Mesothelial cell of epicardium (in vitro differentiated cells): ENCODE measurements around the gene NPC1L1. TPM values are rescaled to one million over a fixed set of nuclear protein-coding genes. Genes with fewer than 3 reads are reported as not detected.

ENCODE experiments used
- DNase-seq, 2 experiments: peaks; one replicate each; pipeline ENCODE4 v3.0.0; 2021; ENCODE audit warnings: low spot score in 2 of 2; ENCODE audit not compliant: unreplicated experiment in 2 of 2
- H3K27ac Mint-ChIP-seq: 2 replicates; pipeline ENCODE4 v1.8.0; 2021; ENCODE audit warnings: mixed read lengths
- H3K27me3 Mint-ChIP-seq: 2 replicates; pipeline ENCODE4 v1.8.0; 2021; ENCODE audit warnings: low read depth, mixed read lengths
- H3K36me3 Mint-ChIP-seq: 2 replicates; pipeline ENCODE4 v1.8.0; 2021; ENCODE audit warnings: mixed read lengths
- H3K4me1 Mint-ChIP-seq: 2 replicates; pipeline ENCODE4 v1.8.0; 2021; ENCODE audit warnings: mixed read lengths
- H3K4me3 Mint-ChIP-seq: 2 replicates; pipeline ENCODE4 v1.8.0; 2021; ENCODE audit warnings: mild to moderate bottlenecking, moderate library complexity, mixed read lengths
- H3K9me3 Mint-ChIP-seq: 2 replicates; pipeline ENCODE4 v1.8.0; 2021; ENCODE audit warnings: mixed read lengths
- CTCF ChIP-seq: fragments of 200-600 bp; sonication (generic); IDR thresholded peaks from one replicate; pipeline ENCODE4 v1.5.0; 2021; ENCODE audit warnings: antibody characterized with exemption; ENCODE audit not compliant: unreplicated experiment
- total RNA-seq: library from RNA; stranded (reverse); gene quantifications from 3 replicates; pipeline ENCODE4 v1.2.1, GENCODE V29; 2021

Gene NPC1L1
- total RNA-seq, 1 donor from 2014 or later: 0.07 TPM

DNA sequence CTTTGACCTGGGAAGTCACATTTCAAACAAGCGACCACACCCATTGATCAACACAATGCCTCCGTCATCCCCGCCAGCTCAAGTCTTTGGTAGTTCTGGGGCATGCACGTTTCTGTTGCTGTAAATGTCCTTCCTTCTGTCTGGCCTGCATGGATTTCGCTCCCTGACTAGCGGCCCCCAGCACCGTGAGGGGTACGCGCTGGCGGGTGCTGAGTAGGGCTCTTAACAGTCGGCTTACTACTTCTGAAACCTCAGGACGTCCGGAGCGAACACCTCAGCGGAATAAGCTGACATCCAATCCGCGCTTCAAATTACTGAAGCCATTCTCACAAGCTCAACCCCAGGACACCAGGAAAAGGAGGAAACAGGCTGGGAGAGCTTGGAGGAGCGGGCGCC lies 51.2 kb downstream of the NPC1L1 start:
- peak overlapping the region; percentile 79 for H3K4me3 Mint-ChIP-seq
- peaks cover 11% of the 10 kb centered on the region for H3K36me3 Mint-ChIP-seq
- H3K27ac Mint-ChIP-seq: peak overlapping the region; percentile 96
- H3K4me1 Mint-ChIP-seq: peaks cover 37% of the 10 kb centered on the region
- H3K27me3 Mint-ChIP-seq: peaks cover 4% of the 10 kb centered on the region
- DNase-seq: no peak
- no peaks in the 10 kb centered on the region for H3K9me3 Mint-ChIP-seq
- no peak for TF ChIP-seq CTCF

DNA sequence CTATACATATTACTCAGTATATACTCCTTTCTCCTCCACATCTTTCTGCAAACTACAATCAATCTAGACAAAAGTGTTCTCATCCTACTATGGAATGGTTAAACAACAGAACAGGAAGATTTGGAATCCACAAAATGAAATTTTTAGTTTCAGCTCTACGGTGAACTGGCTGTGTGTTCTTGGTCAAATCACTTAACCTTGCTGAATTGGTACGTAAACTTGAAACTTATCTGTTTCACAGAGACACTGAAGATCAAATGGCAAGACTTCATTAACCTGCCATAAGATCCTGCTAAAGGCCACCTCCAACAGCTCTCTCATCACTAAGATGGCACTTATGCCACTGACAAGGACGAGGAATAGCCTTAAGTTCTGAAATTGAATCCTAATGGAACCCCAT lies 52.2 kb downstream of the NPC1L1 start:
- Mint-ChIP-seq H3K4me3 (peak overlapping the region; percentile 79), H3K27ac (no peak overlapping the region), H3K27me3 (no peaks in the 10 kb centered on the region), H3K36me3 (peaks cover 20% of the 10 kb centered on the region), H3K4me1 (peaks cover 37% of the 10 kb centered on the region), H3K9me3 (peaks cover 7% of the 10 kb centered on the region)
- no peak for TF ChIP-seq CTCF
- DNase-seq: no peak

GRCh38 chr7:44486693-44487092 lies 54.4 kb downstream of the NPC1L1 start:
- no peak for DNase-seq
- H3K27me3 Mint-ChIP-seq: no peaks in the 10 kb centered on the region
- TF ChIP-seq CTCF: no peak
- no peak overlapping the region for H3K4me3 Mint-ChIP-seq
- no peak overlapping the region for H3K27ac Mint-ChIP-seq
- peaks cover 37% of the 10 kb centered on the region for H3K4me1 Mint-ChIP-seq
- H3K36me3 Mint-ChIP-seq: peaks cover 40% of the 10 kb centered on the region
- peaks cover 26% of the 10 kb centered on the region for H3K9me3 Mint-ChIP-seq

DNA sequence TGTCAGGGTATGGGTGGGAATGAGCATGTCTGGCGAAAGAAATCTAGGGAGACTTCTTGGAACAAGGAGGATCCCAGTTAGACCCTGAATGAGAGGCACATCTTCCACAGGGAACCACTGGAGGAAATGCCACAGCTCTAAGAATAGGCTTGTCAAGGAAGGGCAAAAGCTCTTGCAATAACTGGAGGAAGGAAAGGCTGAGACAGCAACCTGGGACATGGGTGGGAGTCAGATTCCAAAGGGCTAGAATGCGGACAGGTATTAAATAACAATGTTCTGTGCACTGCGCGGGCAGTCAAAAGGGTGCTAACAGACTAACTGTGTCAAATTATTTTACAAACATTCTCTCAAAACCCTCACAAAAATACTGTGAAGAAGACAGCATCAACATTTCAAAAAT lies 55.1 kb downstream of the NPC1L1 start:
- TF ChIP-seq CTCF: no peak
- no peak overlapping the region for H3K27ac Mint-ChIP-seq
- peaks cover 33% of the 10 kb centered on the region for H3K4me1 Mint-ChIP-seq
- peaks cover 46% of the 10 kb centered on the region for H3K36me3 Mint-ChIP-seq
- no peak for DNase-seq
- H3K27me3 Mint-ChIP-seq: no peaks in the 10 kb centered on the region
- H3K9me3 Mint-ChIP-seq: peaks cover 26% of the 10 kb centered on the region
- no peak overlapping the region for H3K4me3 Mint-ChIP-seq

GRCh38 chr7:44484482-44485313 lies 56.4 kb downstream of the NPC1L1 start:
- DNase-seq: no peak
- TF ChIP-seq CTCF: no peak
- Mint-ChIP-seq H3K27ac (no peak overlapping the region), H3K4me3 (no peak overlapping the region), H3K27me3 (no peaks in the 10 kb centered on the region), H3K36me3 (peaks cover 50% of the 10 kb centered on the region), H3K9me3 (peaks cover 26% of the 10 kb centered on the region), H3K4me1 (peaks cover 27% of the 10 kb centered on the region)
